K562 treated with DMSO at 1 percent for 12 hours (cell line): ENCODE measurements around the gene PLCB3. TPM values are rescaled to one million over a fixed set of nuclear protein-coding genes. Genes with fewer than 3 reads are reported as not detected.

Experiments used
- total RNA-seq: library from RNA; unstranded; fragments of 300-600 nt; gene quantifications from 2 replicates; pipeline ENCODE4 v1.2.3, GENCODE V29; 2022; ENCODE audit not compliant: insufficient read depth

PLCB3 gene
- total RNA-seq, result 14.8 and 31.1 TPM in 2 replicates

GRCh38 chr11:64251016-64251752 is at the start of gene PLCB3:
Gene PLCB3, plus strand, starts transcription at chr11:64251530. Its CDS starts 120 bp downstream, at chr11:64251650.

DNA sequence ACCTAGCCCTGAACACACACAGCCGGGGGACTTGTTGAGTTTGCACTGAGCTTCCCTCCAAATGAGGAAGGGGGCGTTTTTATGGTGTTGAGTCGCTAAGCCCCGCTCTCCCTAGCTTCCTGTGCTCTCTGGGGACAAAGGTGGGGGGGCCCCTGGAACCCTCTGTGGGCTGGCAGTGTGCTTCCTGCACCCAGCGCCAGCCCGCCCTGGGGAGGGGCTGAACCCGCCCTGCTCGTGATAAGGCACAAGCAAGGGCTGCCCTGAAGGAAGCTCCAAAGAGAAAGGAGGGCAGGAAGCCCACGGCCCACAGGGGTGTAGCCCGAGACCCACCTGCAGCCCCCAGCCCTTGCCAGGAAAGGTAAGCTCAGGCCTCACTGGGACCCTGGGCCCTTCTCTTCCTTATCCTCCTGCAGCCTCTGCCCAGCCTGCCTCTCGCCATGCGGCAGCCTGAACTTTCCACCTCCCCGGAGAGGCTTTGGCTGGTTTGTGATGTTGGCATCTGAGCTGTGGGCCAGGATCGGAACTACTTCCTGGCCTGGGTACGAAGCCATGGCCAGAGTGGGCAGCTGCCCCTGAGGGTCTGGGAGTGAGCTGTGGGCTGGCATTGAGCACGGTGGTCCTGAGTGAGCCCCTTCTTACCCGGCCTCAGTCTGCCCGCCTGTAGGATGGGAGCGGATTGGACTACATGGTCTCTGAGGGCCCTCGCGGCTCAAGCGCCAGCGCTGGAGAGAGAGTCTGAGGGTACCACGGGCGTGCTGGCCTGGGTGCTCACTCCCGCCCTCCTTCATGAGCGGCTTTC is 44.7 kb upstream of the PLCB3 start, which contains the start of gene FERMT3:
FERMT3 (plus strand) TSS at position 265 of the 799 bp plus-strand sequence. CDS start 644 bp downstream, outside the sequence.

GRCh38 chr11:64225608-64226506 is 25.5 kb upstream of the PLCB3 start, which contains the start of the genes NUDT22 and TRPT1:
Gene NUDT22, plus strand, starts transcription at chr11:64226274. Its CDS starts 379 bp downstream, at chr11:64226653.
Gene TRPT1, minus strand, starts transcription at chr11:64226186. Its CDS starts 326 bp downstream, at chr11:64225860.

DNA sequence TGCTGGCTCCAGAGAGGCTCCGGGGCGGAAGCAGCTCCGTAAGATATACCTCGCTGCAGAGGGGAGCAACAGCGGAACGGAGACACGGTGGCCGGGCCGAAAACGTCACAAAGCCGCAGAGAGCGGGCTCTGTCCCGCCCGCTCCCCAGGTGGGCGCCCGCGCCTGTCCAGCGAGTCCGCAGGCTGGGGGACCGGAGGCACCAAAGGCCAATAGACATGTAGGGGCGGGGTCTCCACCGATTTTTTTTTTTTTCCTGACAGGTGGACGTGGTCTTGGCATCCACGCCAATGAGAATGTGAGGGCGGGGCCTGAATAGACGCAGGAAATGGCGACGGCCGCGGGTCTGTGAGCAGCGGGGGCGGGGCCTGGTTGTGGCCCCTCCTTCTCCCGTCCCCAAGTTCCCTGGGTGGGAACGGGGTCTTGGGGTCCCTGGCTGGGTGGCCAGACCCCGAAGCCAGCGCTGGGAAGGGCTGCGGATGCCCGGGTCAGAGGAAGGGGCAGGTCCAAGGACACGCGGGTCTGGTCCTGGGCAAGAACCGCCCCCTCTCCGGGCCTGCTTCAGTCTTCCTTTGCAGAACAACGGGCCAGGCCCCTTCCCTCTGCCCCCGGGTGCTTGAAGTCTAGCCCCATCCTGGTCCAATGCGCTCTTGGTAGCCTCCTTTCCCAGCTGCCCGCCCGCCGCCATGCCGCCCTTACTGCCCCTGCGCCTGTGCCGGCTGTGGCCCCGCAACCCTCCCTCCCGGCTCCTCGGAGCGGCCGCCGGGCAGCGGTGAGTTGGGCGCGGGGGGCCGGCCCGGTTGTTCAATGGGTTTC is 21.0 kb upstream of the PLCB3 start, which contains the start of gene DNAJC4:
DNAJC4 (plus strand) TSS at position 378 of the 814 bp plus-strand sequence; CDS start at position 685, 307 bp downstream.

DNA sequence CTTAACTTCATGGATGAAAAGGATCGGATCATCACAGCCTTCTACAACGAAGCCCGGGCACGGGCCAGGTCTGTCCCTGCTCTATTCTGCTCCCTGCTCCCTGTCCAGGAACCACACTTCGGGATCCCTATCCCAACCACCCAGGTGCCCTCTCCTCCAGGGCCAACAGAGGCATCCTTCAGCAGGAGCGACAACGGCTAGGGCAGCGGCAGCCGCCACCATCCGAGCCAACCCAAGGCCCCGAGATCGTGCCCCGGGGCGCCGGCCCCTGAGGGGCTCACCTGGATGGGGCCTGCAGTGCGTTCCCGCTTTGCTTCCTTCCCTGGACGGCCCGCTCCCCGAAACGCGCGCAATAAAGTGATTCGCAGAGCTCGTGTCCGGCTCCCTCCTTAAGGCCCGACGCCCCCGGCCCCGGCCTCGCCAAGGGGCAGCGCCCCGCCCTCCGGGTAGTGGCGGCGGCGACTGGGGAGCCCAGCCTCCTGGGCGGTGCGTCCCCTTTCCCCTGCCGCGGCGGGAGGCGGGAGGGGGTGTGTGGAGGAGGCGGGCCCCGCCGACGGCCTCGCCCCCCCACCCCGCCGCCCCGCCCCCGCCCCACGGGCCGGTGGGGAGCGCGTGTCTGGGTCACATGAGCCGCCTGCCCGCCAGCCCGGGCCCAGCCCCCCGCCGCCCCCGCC is 17.3 kb upstream of the PLCB3 start, which contains the start of gene VEGFB:
VEGFB (plus strand) TSS at position 672 of the 674 bp plus-strand sequence. CDS start 250 bp downstream, outside the sequence.

DNA sequence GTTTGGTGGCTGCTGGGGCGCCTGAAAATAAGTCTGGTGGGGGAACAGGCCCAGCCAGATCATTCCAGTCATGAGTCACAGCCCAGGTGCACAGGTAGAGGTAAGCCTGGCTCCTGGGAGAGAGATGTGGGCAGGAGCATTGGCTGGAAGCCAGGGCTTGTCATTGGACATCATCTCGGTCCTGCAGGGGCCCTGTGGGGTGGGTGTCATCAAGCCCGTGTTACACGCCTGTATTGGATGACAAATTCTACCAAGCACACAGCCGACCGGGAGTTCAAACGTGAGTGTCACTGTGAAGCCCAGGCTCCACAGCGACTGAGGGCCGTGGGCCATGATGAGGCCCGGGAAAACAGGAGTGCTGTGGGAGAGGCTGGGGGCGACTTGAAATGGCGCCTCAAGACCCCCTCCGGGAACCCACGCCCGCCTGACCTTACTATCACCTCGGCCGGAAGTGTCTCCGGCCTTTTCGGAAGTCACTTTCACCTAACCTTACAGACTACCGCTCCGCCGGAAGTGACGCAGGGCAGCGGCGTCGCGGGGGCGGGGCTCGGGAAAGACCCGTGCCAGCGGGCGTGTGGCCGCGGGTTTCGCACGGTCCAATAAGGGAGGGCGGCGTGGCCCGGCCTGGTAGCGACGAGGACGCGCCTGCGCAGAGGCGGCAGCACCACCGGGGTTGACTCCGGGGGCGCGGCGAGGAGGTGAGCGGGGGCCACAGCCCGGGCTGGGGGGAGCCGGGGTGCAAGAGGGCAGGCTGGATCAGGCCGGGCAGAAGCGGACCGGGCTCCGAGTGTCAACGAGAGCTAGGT is 10.7 kb upstream of the PLCB3 start, which contains the start of gene FKBP2:
FKBP2 (plus strand) TSS at position 661 of the 806 bp plus-strand sequence. CDS start 1,293 bp downstream, outside the sequence.

GRCh38 chr11:64246871-64247728 is 4.2 kb upstream of the PLCB3 start, which contains the start of gene PPP1R14B:
Gene PPP1R14B, minus strand, starts transcription at chr11:64246943. Its CDS starts 270 bp downstream, at chr11:64246673.

GRCh38 chr11:64284048-64284961 is 33.0 kb downstream of the PLCB3 start, which contains the start of gene BAD:
Gene BAD, minus strand, starts transcription at chr11:64284665. Its CDS starts 297 bp downstream, at chr11:64284368.

GRCh38 chr11:64284962-64285884 is 33.9 kb downstream of the PLCB3 start, which contains the start of gene GPR137:
Gene GPR137, plus strand, starts transcription at chr11:64285848. Its CDS starts 677 bp downstream, at chr11:64286525.

GRCh38 chr11:64291262-64291751 is 40.0 kb downstream of the PLCB3 start, which contains the start of gene KCNK4:
Gene KCNK4, plus strand, starts transcription at chr11:64291302. Its CDS starts 1,717 bp downstream, at chr11:64293019.

DNA sequence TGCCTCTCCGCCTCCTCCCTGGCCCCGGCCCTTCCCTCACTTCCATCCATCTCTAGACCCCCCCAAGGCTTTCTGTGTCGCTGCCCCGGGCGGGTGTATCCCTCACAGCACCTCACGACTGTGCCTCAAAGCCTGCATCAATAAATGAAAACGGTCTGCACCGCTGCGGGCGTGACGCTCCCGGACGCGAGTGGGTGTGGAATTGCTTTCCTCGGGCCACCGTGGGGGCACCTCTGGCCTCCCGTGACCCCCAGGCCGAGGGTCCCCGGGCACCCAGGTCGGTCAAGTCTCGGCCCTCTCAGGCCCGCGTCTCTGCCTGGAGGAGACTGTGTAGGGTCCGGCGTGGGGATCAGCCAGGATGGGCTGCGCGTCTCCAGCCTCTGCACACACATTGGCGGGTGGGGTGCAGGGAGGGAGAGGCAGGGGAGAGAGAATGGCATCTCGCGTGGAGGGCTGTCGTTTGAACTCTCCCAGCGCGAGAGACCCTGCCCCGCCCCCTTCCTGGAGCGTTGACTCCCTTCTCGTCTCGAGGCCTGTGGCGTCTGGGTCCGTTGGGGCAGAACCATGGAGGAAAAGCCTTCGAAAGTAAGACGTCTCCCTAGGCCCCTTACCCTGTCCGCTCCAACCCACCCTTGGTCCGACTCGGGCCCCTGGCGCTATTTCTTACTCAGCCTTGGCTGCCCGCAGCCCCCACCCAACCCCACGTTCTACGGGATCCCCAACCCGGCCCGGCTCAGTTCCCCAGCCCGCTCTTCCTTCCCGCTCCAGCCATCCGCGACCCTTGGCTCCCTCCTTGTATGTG is 48.7 kb downstream of the PLCB3 start, which contains the start of gene CATSPERZ:
CATSPERZ (plus strand) TSS at position 512 of the 802 bp plus-strand sequence; CDS start at position 565, 53 bp downstream.

GRCh38 chr11:64305075-64305690 is 53.9 kb downstream of the PLCB3 start, which contains the start of gene ESRRA:
Gene ESRRA, plus strand, starts transcription at chr11:64305524. Its CDS starts 1,656 bp downstream, at chr11:64307180.

GRCh38 chr11:64317325-64317960 is 66.1 kb downstream of the PLCB3 start, which contains the start of gene TRMT112:
Gene TRMT112, minus strand, starts transcription at chr11:64317559. Its CDS starts 33 bp downstream, at chr11:64317526.

